NT2/D1 (cell line): Measurements from ENCODE around the gene CYP4F11.
"Not testable (repeated sequence)": the region's sequence is repeated elsewhere in the genome, so short reads cannot be mapped to it uniquely, and the experiment has no call there.

ENCODE experiments used
- DNase-seq: peaks from one replicate; pipeline ENCODE4 v3.0.0-alpha.2; 2011; ENCODE audit warnings: low read depth, low spot score
- H3K27me3 ChIP-seq: 2 replicates; pipeline ENCODE4 v1.6.0; 2011; ENCODE audit warnings: mild to moderate bottlenecking; ENCODE audit not compliant: insufficient read length, insufficient read depth
- H3K36me3 ChIP-seq: 2 replicates; pipeline ENCODE4 v1.6.1; 2011; ENCODE audit warnings: mild to moderate bottlenecking, low read length, mixed read lengths; ENCODE audit not compliant: insufficient read depth, insufficient read length
- H3K4me1 ChIP-seq: 2 replicates; pipeline ENCODE4 v1.5.1; 2011; ENCODE audit not compliant: insufficient read depth, insufficient read length
- H3K4me3 ChIP-seq: 2 replicates; pipeline ENCODE4 v1.5.1; 2011; ENCODE audit warnings: low read depth; ENCODE audit not compliant: insufficient read length
- H3K9ac ChIP-seq: 2 replicates; pipeline ENCODE4 v1.6.0; 2011; ENCODE audit warnings: low read depth; ENCODE audit not compliant: insufficient read length
- H3K9me3 ChIP-seq: 2 replicates; pipeline ENCODE4 v1.5.1; 2011; ENCODE audit warnings: mild to moderate bottlenecking, low read length; ENCODE audit not compliant: insufficient read depth
- SUZ12 ChIP-seq: IDR thresholded peaks from 2 replicates; pipeline ENCODE4 v1.6.1; 2011; ENCODE audit not compliant: insufficient read length, insufficient read depth; ENCODE audit errors: extremely low read depth
- YY1 ChIP-seq: IDR thresholded peaks from 2 replicates; pipeline ENCODE4 v1.6.1; 2011; ENCODE audit not compliant: insufficient read length, insufficient read depth
- ZNF274 ChIP-seq: IDR thresholded peaks from 2 replicates; pipeline ENCODE4 v1.6.1; 2011; ENCODE audit warnings: mild to moderate bottlenecking, low read depth, low read length

CYP4F11 gene

DNA sequence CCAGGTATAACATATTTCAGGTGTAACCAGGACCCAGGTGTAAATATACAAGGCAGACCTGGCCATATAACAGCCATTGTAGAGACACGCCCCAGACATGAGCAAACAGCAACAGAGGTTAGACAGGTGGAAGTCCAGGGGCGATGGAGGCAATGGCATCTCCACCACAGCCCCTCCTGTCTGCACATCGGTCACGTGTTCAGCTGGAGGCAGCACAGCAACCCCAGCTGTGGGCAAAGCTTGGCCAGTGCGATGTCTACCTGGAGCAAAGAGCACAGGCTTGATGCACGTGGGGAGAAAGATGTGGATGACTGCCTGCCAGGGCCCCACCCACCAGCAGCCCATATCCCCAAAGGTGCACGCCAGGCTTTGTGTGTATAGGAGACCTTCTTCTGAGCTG is 40.9 kb downstream of the CYP4F11 start:
- TF ChIP-seq YY1 (no peak), SUZ12 (no peak), ZNF274 (no peak)
- H3K9me3 ChIP-seq, result no peaks in the 10 kb centered on the region
- no peak overlapping the region for H3K9ac ChIP-seq
- H3K4me1 ChIP-seq, result no peaks in the 10 kb centered on the region
- peaks cover 2% of the 10 kb centered on the region for H3K27me3 ChIP-seq
- H3K4me3 ChIP-seq, result no peak overlapping the region
- DNase-seq, result no peak
- no peaks in the 10 kb centered on the region for H3K36me3 ChIP-seq

- Histone ChIP-seq H3K36me3 (no peaks in the 10 kb centered on the region), H3K4me3 (no peak overlapping the region), H3K9me3 (no peaks in the 10 kb centered on the region), H3K4me1 (no peaks in the 10 kb centered on the region), H3K9ac (no peak overlapping the region), H3K27me3 (peaks cover 2% of the 10 kb centered on the region)
- no peak for TF ChIP-seq ZNF274
- no peak for TF ChIP-seq SUZ12
- TF ChIP-seq YY1, result no peak
- no peak for DNase-seq
Measured at GRCh38 chr19:15892012-15892411, 42.3 kb downstream of the CYP4F11 start.

DNA sequence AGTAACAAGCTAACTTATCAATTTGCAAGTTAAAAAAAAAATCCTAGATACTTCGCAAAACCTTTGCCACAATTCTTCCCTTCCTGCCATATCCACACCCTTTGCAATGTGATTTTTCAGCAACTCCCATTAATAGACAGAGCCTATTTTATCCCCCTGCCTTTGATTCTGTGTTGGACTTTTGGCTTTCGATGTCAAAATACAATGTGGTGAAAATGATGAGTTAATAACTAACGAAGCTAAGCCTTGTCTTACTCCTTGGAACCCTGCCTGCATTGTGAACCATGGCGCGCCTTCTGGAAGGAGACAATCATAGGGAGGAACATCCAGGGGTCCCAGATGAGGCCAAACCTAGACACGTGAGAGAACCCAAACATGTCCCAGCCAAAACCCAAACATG is 42.9 kb downstream of the CYP4F11 start:
- H3K9me3 ChIP-seq, result no peaks in the 10 kb centered on the region
- no peaks in the 10 kb centered on the region for H3K4me1 ChIP-seq
- no peak for DNase-seq

DNA sequence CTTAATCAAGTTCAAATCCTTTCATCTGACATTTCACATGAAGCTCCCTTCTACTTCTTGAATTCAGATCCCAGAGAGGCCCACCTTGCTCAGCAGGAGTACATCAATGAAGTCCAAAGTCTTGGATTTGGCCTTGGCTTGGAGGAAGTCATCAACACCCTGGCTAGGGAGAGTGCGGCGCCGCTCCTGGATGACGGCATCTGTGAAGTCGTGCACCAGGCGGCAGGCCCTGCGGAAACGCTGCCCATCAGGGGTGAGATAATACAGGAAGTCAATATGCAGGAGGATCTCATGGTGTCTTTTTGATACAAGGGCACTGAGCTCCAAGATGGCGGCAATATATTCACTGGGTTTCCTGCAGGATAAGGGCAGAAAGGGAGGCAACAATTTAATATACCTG is 45.0 kb downstream of the CYP4F11 start:
- DNase-seq, H3K9me3 ChIP-seq, H3K4me1 ChIP-seq, H3K9ac ChIP-seq, H3K4me3 ChIP-seq, H3K36me3 ChIP-seq: not testable (repeated sequence)
- H3K27me3 ChIP-seq, result peaks cover 11% of the 10 kb centered on the region

More for the DNA sequence above, 42.9 kb downstream of the CYP4F11 start:
- Histone ChIP-seq H3K27me3 (peaks cover 2% of the 10 kb centered on the region), H3K9ac (no peak overlapping the region), H3K4me3 (no peak overlapping the region), H3K36me3 (no peaks in the 10 kb centered on the region)
- TF ChIP-seq ZNF274 (no peak), YY1 (no peak), SUZ12 (no peak)

GRCh38 chr19:15885919-15886318 is 48.4 kb downstream of the CYP4F11 start:
- DNase-seq, result no peak
- Histone ChIP-seq H3K36me3 (no peaks in the 10 kb centered on the region), H3K9me3 (no peaks in the 10 kb centered on the region), H3K9ac (no peak overlapping the region), H3K27me3 (peaks cover 11% of the 10 kb centered on the region), H3K4me1 (no peaks in the 10 kb centered on the region), H3K4me3 (no peak overlapping the region)
- no peak for TF ChIP-seq ZNF274

DNA sequence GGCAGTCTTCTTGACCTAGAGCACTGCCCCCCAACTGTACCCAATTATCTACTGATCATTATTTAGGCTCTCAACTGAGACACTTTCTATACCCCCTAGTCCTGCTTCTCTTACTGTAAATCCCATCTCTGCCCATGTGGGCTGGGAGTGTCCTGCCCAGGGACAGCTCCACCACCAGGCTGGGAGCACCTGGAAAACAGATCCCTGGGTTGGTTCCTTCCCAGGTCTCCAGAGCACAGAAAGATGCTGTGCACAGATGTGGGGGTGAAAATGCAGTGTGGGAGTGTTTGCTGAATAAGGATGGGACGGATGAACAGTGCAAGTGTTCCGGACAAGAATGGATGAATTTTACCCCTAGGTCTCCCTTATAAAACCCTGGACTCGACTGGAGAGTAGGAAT is 49.2 kb downstream of the CYP4F11 start:
- no peaks in the 10 kb centered on the region for H3K36me3 ChIP-seq
- H3K27me3 ChIP-seq, result peaks cover 9% of the 10 kb centered on the region
- TF ChIP-seq ZNF274 (no peak), SUZ12 (no peak), YY1 (no peak)
- H3K9me3 ChIP-seq, result no peaks in the 10 kb centered on the region
- no peak overlapping the region for H3K9ac ChIP-seq
- no peak overlapping the region for H3K4me3 ChIP-seq
- DNase-seq, result no peak
- no peaks in the 10 kb centered on the region for H3K4me1 ChIP-seq

DNA sequence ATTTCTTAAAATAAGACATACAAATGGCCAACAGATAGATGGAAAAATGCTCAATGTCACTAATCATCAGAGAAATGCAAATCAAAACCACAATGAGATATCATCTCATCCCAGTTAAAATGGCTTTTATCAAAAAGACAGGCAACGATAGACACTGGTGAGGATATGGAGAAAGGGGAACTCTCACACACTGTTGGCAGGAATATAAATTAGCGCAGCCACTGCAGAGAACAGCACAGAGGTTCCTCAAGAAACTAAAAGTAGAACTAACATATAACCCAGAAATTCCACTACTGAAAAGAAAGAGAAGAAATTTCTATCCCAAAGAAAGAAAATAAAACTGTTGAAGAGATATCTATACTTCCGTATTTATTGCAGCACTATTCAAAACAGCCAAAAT is 51.0 kb downstream of the CYP4F11 start:
- H3K36me3 ChIP-seq, H3K4me3 ChIP-seq, H3K9me3 ChIP-seq, H3K27me3 ChIP-seq, DNase-seq, H3K4me1 ChIP-seq, H3K9ac ChIP-seq: not testable (repeated sequence)

DNA sequence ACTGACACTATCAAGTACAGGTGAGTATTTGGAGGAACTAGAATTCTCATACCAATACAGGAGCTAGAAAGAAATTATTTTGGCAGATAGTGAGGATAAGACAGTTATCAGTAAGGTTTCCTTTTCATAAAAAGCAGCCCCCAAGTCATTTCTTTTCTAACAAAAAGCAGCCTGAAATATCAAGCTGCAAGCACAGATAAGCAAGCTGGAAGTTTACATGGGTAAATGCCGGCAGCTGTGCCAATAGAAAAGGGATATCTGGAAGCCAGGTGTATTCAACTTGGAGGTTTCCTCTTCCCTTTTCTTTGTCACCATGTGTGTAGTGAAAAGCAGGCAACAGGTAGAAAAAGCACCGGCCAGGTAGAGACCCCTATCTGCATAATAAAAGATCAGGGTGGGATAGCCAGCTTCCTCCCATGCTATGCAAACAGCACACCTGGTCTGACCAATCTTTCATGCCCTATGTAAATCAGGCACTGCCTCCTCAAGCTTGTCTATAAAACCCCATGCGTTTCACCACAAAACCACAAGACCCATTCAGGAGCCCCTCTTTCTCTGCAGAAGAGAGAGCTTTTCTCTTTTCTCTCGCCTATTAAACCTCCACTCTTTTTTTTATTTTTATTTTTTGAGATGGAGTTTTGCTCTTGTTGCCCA is 59.4 kb downstream of the CYP4F11 start:
- H3K9ac ChIP-seq, result no peak overlapping the region
- H3K27me3 ChIP-seq, result no peaks in the 10 kb centered on the region
- H3K4me3 ChIP-seq, result no peak overlapping the region
- no peaks in the 10 kb centered on the region for H3K36me3 ChIP-seq
- H3K4me1 ChIP-seq, result peaks cover 6% of the 10 kb centered on the region
- H3K9me3 ChIP-seq, result no peaks in the 10 kb centered on the region
- TF ChIP-seq ZNF274 (no peak), YY1 (no peak)
- DNase-seq, result no peak

DNA sequence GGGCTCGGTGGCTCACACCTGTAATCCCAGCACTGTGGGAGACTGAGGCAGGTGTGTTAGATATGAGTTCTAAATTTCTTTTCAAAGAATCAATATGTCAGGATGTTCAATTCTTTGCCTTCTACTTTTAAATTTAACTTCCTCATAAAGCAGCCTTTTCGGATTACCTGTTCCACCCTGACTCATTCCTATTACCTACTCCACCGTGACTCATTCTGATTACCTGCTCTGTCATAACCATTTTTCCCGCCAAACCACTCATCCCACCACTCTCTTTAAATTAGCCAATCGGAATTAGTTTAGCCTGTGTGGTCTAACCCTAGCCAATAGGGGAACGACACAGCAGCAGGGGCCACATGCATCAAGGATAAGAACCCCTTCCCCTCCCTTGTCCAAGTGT is 60.6 kb downstream of the CYP4F11 start:
- H3K36me3 ChIP-seq, DNase-seq, H3K27me3 ChIP-seq, H3K4me3 ChIP-seq, H3K9me3 ChIP-seq, H3K4me1 ChIP-seq, H3K9ac ChIP-seq: not testable (repeated sequence)
